RCC 7860 (cell line): ENCODE data around the gene B3GNT7.
"Not testable (repeated sequence)": the region's sequence is repeated elsewhere in the genome, so short reads cannot be mapped to it uniquely, and the experiment has no call there.

Source experiments
- DNase-seq: peaks from one replicate; pipeline ENCODE4 v3.0.0-alpha.2; 2015; ENCODE audit warnings: low spot score
- FAIRE-seq: peaks from 2 replicates; lab custom pipeline; 2012; peaks lifted over from hg19 to GRCh38; lab: Jason Lieb, UNC

B3GNT7 gene

DNA sequence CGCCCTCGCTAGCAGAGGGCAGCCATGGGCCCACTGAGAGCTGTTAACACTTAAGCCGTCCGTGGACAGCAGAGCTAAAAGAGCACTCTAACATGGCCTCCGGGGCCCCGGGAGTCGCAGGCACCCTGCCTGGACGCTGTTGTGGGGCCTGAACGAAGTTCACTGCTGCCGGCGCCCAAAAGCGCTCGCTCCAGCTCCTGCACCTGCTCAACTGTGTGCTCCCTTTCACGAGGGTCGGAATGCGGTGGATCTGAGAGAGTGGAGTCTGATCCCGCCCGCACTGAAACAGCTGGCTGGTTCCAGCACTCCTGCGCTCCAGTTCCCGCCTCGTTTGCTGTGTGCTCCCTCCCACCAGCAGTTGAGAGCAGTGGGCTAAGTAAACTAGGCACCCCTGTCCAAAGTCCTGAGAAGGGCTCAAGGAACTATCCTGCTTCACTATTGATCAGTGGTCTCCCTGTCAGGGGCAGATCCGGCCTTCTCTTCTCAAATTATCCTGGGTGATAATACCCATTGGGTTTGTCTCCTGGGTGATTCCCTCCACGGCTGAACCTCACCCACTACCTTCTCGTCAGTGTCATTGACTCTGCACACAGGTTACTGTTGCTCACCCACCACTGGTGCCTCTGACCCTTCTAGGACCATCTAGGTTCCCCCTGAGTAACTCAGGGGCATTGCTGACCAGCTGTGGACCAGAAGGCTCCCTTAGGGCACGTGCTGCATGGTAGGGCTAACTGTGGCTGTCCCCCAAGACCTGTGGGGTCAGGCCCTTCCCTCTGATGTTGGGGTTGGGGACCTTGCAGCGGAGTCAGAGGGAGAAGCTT is 23.5 kb downstream of the B3GNT7 start:
- FAIRE-seq (no peak), DNase-seq (no peak)

DNA sequence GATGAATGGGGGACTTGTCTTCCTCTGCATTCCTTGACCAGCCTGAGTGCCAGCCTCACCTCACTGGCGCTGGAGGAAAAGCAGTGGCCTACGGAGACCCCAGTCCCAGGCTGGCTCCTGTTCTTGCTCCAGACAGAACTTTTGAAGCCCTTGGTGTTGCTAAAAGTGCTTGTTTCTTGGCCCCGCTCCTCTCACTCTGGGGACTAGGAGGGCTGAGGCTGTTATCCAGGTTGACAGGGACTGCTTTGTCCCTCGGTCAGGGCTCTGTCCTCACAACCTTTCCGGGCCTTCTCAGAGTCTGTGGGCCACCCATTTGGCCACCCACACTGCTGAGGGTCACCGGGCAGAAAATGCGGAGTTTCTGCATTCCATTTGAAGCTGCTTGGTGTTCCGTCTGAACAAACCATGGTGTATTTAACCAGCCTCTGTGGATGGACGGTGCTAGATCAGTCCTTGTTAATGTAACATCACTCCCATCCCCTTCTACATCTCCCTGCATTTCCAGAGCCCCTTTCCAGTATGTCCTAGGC is 25.6 kb downstream of the B3GNT7 start:
- no peak for DNase-seq
- FAIRE-seq = no peak

DNA sequence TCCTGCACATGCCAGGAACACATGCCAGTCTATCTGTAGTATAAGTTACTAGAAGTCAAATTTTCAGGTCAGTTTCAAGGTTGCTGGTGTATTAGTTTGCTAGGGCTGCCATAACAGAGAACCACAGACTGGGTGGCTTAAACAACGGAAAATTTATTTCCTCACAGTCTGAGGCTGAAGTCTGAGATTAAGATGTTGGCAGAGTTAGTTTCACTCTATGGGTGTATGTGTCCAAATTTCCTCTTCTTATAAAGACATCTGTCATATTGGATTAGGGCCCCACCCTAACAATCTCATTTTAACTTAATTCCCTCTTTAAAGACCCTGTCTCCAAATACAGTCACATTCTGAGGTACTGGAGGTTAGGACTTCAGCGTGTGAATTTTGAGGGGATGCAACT is 26.5 kb downstream of the B3GNT7 start:
- FAIRE-seq = no peak
- DNase-seq = no peak

DNA sequence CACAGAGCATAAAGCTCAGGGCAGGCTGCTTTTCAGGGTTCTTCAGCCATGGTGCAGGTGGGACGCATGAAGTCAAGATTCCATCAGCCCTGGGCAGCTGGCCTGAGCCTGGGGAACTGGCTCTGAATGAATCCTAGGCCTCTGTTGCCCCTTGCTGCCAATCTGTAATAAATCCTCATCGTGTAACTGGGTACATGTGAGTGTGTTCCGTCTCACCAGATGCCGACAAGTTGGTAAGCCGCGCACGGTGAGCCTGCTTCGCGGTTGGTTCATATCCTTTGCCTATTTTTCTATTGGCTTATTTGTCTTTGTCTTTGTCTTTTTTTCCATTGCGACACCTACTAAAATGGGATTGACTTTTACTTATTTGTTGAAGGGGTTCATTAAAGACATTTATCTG is 27.7 kb downstream of the B3GNT7 start:
- DNase-seq (no peak), FAIRE-seq (no peak)

DNA sequence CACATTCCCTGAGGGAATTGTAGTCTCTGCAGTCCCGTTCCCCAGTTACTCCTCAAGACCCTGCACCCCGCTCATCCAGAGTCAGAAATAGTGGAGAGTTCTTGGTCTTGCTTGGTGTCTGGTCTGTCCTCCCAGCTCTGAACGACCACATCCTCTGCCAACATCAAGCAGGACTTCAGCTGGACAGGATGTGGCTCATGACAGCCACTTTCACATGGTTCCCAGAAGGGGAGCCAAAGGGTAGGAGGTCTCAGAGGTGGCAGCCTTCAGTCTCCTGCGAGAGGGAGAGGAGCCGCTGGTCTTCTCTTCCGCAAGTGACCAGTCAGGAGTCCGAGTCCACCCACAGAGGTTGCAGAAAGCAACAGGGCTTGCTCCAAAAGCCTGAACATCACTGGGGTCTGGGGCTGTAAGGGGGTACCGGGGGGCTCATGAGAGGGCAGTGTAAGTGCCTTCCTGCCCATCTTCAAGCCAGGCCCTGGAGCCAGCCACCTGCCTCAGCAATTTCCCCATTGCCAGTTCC is 29.8 kb downstream of the B3GNT7 start:
- FAIRE-seq (no peak), DNase-seq (no peak)

DNA sequence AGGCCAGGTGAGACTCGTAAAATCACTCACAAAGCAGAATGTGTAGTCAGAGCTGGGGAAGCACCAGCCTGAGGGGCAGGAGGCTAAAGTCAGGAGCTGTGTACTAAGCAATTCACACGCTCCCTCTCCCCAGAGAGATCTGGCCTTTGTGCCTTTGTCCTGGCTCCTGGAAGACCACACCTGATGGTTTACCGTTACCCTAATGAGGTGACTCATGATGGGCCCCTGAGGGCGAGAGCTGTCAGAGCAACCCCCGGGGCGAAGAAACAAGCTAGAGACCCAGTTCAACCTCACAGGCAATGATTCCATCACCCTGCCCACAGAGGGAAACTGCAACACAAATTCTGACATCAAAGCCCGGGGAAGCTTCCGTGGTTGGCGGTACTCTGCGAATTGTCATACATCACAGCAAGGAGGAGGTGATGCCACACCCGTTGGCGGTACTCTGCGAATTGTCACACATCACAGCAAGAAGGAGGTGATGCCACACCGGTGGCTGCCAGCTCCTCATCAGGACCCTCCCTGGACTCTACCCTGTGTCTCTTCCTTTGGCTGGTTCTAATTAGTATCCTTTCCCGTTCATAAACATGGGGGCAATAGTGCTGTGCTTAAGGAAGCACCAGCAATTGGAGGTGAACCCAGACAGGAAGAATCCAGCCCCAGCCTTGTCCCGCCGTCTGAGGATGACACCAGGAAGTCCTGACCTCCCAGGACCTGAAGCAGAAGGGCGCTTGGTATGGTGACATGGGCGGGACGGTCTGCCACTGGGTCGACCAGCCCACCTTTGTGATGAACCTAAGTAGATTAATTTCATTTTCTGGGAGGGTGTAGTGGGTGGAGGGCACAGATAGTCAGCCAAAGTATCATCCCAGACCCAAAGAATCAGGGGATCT is 30.5 kb downstream of the B3GNT7 start:
- FAIRE-seq (no peak), DNase-seq (no peak)

DNA sequence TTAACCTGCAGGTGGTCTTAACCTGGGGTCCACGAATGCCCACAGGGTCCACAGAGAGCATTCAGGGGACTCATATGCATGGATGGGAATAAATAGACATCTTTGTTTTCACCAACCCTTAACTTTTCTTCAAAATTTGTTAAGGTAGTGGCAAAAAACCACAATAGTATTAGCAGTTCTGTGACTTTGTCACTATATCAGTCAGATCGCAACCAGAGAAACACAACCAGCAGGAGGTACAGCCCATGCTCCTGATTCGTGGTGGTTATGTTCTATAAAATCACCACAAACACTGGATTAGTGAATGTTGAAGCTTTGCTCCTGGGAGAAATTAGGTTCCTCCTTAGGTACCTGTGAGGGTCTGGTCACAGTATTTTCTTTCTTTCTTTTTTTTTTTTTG is 31.6 kb downstream of the B3GNT7 start:
- no peak for DNase-seq
- FAIRE-seq = no peak

DNA sequence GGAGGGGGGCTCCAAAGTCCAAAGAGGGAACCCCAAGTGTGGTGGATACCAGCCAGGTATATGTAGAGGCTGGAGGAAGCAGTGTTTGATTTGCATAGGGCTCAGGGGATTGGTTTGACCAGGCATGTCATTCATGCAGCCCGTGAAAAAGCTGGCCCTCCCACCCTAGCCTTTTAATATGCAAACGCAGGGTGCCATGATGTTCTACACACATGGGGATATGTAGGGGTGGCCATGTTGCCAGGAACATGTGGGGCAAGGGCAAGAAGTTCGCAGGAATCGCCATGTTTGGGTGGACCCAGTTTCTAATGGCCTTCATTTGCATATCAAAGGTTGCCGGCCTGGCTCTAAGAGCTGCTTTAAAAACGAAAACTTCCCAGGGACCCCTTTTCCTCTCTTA is 33.6 kb downstream of the B3GNT7 start:
- FAIRE-seq = no peak
- no peak for DNase-seq

DNA sequence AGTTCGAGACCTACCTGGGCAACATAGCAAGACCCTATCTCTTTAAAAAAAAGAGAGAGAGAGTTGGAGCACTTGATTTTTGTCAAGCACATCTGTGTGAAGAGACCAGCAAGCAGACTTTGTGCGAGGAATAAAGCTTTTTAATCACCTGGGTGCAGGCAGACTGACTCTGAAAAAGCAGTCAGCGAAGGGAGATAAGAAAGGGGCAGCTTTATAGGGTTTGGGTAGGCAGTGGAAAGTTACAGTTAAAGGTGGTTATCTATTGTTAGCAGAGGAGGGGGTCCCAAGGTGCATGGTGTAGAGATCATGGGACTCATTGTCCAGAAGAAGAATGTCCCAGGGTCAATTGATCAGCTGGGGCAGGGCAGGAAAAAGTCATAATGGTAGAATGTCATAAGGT is 34.4 kb downstream of the B3GNT7 start:
- FAIRE-seq = no peak
- DNase-seq = no peak

DNA sequence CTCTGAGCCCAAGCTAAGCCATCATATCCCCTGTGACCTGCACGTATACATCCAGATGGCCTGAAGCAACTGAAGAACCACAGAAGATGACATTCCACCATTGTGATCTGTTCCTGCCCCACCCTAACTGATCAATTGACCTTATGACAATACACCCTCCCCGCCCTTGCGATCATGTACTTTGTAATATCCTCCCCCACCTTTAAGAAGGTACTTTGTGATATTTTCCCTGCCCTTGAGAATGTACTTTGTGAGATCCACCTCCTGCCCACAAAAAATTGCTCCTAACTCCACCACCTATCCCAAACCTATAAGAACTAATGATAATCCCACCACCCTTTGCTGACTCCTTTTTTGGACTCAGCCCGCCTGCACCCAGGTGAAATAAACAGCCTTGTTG is 34.9 kb downstream of the B3GNT7 start:
- not testable (repeated sequence) for FAIRE-seq, DNase-seq

DNA sequence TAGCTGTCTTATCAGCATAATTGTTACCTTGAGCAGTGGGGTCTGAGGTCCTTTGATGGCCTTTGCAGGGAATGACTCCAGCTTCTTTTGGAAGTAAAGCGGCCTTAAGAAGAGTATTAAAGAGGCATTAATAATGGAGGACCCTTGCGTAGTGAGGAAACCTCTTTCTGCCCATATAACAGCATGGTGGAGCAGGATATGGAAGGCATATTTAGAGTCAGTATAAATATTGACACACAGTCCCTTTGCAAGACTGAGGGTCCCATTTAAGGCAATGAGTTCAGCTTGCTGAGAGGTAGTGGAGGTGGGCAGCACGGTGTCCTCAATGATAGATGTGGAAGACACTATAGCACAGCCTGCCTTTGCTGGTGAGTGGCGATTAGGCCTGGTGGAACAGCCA is 36.1 kb downstream of the B3GNT7 start:
- no peak for FAIRE-seq
- no peak for DNase-seq

DNA sequence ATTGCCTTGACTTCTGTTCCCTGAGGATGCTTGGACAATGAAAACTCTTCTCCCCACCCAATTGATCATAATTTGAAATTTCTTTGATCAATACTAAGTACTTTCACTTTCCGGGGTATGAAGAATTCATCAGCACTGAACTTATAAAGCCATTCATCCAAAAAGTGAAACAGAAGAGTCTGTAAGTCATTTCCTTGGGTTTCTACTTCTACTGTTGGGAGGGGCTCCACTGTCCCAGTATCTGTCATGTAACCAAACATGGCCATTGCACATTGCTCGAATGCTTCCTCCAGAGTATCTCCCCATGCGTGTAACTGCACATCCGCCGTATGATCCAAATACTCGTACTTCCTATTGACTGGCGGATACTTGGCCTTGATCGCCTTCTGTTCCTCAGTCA is 38.5 kb downstream of the B3GNT7 start:
- no peak for FAIRE-seq

DNA sequence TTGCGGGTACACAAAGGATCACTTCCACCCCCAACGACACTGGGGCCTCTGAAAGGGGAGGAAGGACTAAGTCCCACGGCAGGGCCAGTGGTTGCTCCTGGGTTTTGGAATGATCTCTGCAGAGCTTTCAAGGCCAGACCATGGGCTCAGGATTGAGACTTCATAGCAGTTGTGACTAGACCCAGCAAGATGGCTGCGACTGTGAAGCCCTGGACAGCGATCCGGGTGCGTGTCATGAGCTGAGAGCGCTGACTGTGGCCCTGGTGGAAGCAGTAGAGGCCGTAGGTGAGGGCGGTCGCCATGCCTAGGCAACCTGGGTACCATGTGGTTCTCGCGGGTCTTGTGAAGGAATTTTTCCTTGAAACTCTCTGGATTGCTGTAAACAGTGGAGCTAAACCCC is 41.4 kb downstream of the B3GNT7 start:
- DNase-seq (no peak), FAIRE-seq (no peak)

More for the DNA sequence above, 38.5 kb downstream of the B3GNT7 start:
- DNase-seq = no peak

DNA sequence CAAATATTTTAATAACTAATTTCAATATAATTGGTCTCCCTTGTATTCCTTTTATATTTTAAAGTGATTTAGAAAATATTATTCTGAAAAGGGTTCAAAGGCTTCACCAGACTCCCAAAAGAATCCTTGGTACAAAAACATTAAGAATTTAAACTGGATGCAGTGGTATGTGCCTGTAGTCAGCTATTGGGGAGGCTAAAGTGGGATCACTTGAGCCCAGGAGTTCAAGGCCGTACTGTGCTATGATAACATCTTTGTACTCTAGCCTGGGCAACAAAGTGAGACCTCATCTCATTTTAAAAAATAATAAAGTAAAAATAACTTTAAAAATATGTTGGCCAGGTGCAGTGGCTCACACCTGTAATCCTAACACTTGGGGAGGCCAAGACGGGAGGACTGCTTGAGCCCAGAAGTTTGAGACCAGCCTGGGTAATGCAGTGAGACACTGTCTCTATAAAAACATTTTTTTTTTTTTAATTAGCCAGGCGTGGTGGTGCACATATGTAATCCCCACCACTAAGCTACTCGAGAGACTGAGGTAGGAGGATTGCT is 54.1 kb downstream of the B3GNT7 start:
- DNase-seq (no peak), FAIRE-seq (no peak)

DNA sequence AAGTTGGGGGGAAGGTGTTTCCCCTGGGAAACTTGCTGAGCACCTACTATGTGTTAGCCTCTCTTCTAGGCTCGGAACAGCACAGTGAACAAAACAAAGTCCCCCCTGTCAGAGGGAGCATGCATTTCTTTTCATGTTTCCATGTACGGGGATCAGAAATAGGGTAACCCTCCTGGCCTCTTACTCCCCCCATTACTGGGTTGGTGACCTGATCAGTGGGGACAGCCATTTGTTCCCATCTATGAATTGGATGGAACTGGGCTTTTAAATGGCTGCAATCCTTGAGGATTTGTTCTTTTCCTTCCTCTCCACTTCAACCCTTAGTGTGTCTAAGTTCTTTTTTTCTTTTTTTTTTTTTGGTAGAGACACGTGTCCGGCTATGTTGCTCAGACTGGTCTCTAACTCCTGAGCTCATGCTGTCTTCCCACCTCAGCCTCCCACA is 55.1 kb downstream of the B3GNT7 start:
- DNase-seq (no peak), FAIRE-seq (no peak)
